HepG2 (cell line): ENCODE results near the gene MTUS2. TPM values are rescaled to one million over a fixed set of nuclear protein-coding genes. Genes with fewer than 3 reads are reported as not detected.

Source experiments
- ATAC-seq: fragments of 200-7000 bp; cut with Tn5 transposase; 3 replicates; pipeline ENCODE4 v1.9.1; 2020; ENCODE audit warnings: mild to moderate bottlenecking, moderate library complexity
- BruUV-seq: library from RNA; stranded (reverse); fragments of 400-500 nt; replicated peaks from 2 replicates; lab custom pipeline; 2021; lab: Mats Ljungman, UMichigan
- CTCF ChIA-PET: fragments of 300-600 bp; formaldehyde crosslinking; extraction: SDS; loops from one replicate; lab custom pipeline; 2021; ENCODE audit warnings: low total read pairs, inconsistent platforms, low intra/inter-chr PET ratio; lab: Yijun Ruan, JAX
- POLR2A ChIA-PET: fragments of 350-600 bp; sonication (Branson Sonifier 250); formaldehyde crosslinking; loops from one replicate; lab custom pipeline; 2020; ENCODE audit warnings: antibody characterized with exemption, inconsistent platforms; lab: Yijun Ruan, JAX
- DNase-seq: peaks from one replicate; pipeline ENCODE4 v3.0.0-alpha.2; 2015; ENCODE audit warnings: low spot score
- FAIRE-seq: peaks from 3 replicates; lab custom pipeline; 2011; peaks lifted over from hg19 to GRCh38; lab: Jason Lieb, UNC
- H2AFZ ChIP-seq: one replicate; pipeline ENCODE4 v1.6.1; 2011; ENCODE audit warnings: low read length, inconsistent platforms
- H3K27ac ChIP-seq: fragments of 300-600 bp; 3 replicates; pipeline ENCODE4 v1.8.0; 2011; ENCODE audit warnings: mixed run types, mild to moderate bottlenecking, mixed read lengths, low read length, inconsistent platforms; ENCODE audit not compliant: insufficient read depth; ENCODE audit errors: extremely low read length
- H3K27me3 ChIP-seq, 2 experiments: fragments of 200-600 bp in 1 of 2; 2 replicates in 1 of 2; 3 replicates in 1 of 2; pipeline versions ENCODE4 v1.6.0 to v1.8.0; 2011; ENCODE audit warnings: low read length in 2 of 2, mild to moderate bottlenecking in 2 of 2, moderate library complexity in 2 of 2, inconsistent platforms in 1 of 2; ENCODE audit not compliant: insufficient read depth in 2 of 2, control insufficient read depth in 1 of 2
- H3K36me3 ChIP-seq, 2 experiments: fragments of 200-600 bp in 1 of 2; replicated peaks in 1 of 2; 2 replicates in 1 of 2; 3 replicates in 1 of 2; pipeline versions ENCODE4 v1.5.1 to v1.8.0; 2011; ENCODE audit warnings: low read length in 2 of 2, inconsistent platforms in 1 of 2; ENCODE audit not compliant: insufficient read depth in 2 of 2, control insufficient read depth in 1 of 2
- H3K4me1 ChIP-seq: 2 replicates; pipeline ENCODE4 v1.5.1; 2012; ENCODE audit warnings: low read length, inconsistent platforms; ENCODE audit not compliant: insufficient read depth
- H3K4me2 ChIP-seq: 2 replicates; pipeline ENCODE4 v1.6.0; 2011; ENCODE audit warnings: low read depth, low read length, inconsistent platforms
- H3K4me3 ChIP-seq, 3 experiments: fragments of 200-600 bp in 1 of 3; sonication (generic), shearing (Covaris generic) in 1 of 3; replicated peaks in 1 of 3; 2 replicates each; pipeline ENCODE4 v1.5.1; 2011 to 2016; ENCODE audit warnings: low read length in 3 of 3, inconsistent platforms in 2 of 3, low read depth in 2 of 3, mild to moderate bottlenecking in 2 of 3, control low read depth in 1 of 3, mixed read lengths in 1 of 3; ENCODE audit not compliant: insufficient read depth in 1 of 3
- H3K79me2 ChIP-seq: one replicate; pipeline ENCODE4 v1.6.1; 2011; ENCODE audit warnings: low read length, inconsistent platforms; ENCODE audit not compliant: insufficient read depth
- H3K9ac ChIP-seq: 2 replicates; pipeline ENCODE4 v1.6.0; 2011; ENCODE audit warnings: mild to moderate bottlenecking, low read depth, low read length, inconsistent platforms; ENCODE audit not compliant: insufficient read depth
- H3K9me3 ChIP-seq: 2 replicates; pipeline ENCODE4 v1.5.1; 2012; ENCODE audit warnings: mild to moderate bottlenecking, low read length
- H4K20me1 ChIP-seq: 2 replicates; pipeline ENCODE4 v1.6.0; 2011; ENCODE audit warnings: inconsistent platforms, mild to moderate bottlenecking, low read length, moderate library complexity; ENCODE audit not compliant: insufficient read depth
- CBX2 ChIP-seq, 2 experiments: fragments of 200-600 bp in 1 of 2; sonication (generic); formaldehyde crosslinking in 1 of 2; IDR thresholded peaks; 2 replicates each; pipeline versions ENCODE4 v1.7.0 to v1.8.1; 2018 to 2022; ENCODE audit warnings: low read depth in 2 of 2, low read length in 1 of 2, mild to moderate bottlenecking in 1 of 2, missing genetic modification reagents in 1 of 2
- HMG20A ChIP-seq: IDR thresholded peaks from 2 replicates; pipeline ENCODE4 v1.6.1; 2016; ENCODE audit warnings: borderline replicate concordance
- HOXA5 ChIP-seq: sonication (generic); formaldehyde crosslinking; IDR thresholded peaks from 2 replicates; pipeline ENCODE4 v1.4.0; 2020; ENCODE audit warnings: missing genetic modification reagents
- ISL2 ChIP-seq: sonication (generic); formaldehyde crosslinking; IDR thresholded peaks from 2 replicates; pipeline ENCODE4 v1.5.0; 2020; ENCODE audit warnings: missing genetic modification reagents
- RAD51 ChIP-seq: fragments of 450-650 bp; IDR thresholded peaks from 2 replicates; pipeline ENCODE4 v1.6.1; 2016; ENCODE audit warnings: borderline replicate concordance
- TARDBP ChIP-seq: sonication (generic); formaldehyde crosslinking; IDR thresholded peaks from 2 replicates; pipeline ENCODE4 v1.8.0; 2022; ENCODE audit warnings: mild to moderate bottlenecking, missing genetic modification reagents
- ZBTB3 ChIP-seq: sonication (generic); formaldehyde crosslinking; IDR thresholded peaks from 2 replicates; pipeline ENCODE4 v1.4.0; 2020; ENCODE audit warnings: low read depth, mild to moderate bottlenecking, moderate library complexity, missing genetic modification reagents, borderline replicate concordance
- ZNF121 ChIP-seq: sonication (generic); formaldehyde crosslinking; IDR thresholded peaks from 2 replicates; pipeline ENCODE4 v1.5.0; 2020; ENCODE audit warnings: mild to moderate bottlenecking, missing genetic modification reagents
- ZNF24 ChIP-seq: fragments of 450-650 bp; IDR thresholded peaks from 2 replicates; pipeline ENCODE4 v1.6.1; 2017; ENCODE audit warnings: antibody characterized with exemption, mild to moderate bottlenecking
- ZNF3 ChIP-seq: IDR thresholded peaks from 2 replicates; pipeline ENCODE4 v1.7.0; 2017; ENCODE audit warnings: inconsistent platforms
- ZNF318 ChIP-seq: sonication (generic); formaldehyde crosslinking; IDR thresholded peaks from 2 replicates; pipeline ENCODE4 v1.4.0; 2020; ENCODE audit warnings: mild to moderate bottlenecking, missing genetic modification reagents
- ZNF513 ChIP-seq: sonication (generic); formaldehyde crosslinking; conservative IDR thresholded peaks from 2 replicates; pipeline ENCODE4 v1.5.0; 2020; ENCODE audit warnings: missing genetic modification reagents
- ZNF841 ChIP-seq: sonication (generic); formaldehyde crosslinking; IDR thresholded peaks from 2 replicates; pipeline ENCODE4 v1.8.1; 2023; ENCODE audit warnings: missing genetic modification reagents, borderline replicate concordance
- WGBS: methylation state at CpG from one replicate; pipeline ENCODE4 v1.1.6; 2017; ENCODE audit warnings: low lambda C conversion rate; 5-methylcytosine and 5-hydroxymethylcytosine counted together
- in situ Hi-C: cut with HindIII; loops from 2 replicates; pipeline ENCODE4 v1.10.0; 2017; ENCODE audit warnings: low pct_unique_long_range_greater_than_20kb; ENCODE audit not compliant: extremely low pct_ligation_motif_present
- intact Hi-C: fragments of 100-400 bp; cut with micrococcal nuclease; formaldehyde crosslinking; loops from one replicate; pipeline ENCODE4 v1.10.0; 2022; ENCODE audit not compliant: unreplicated experiment
- polyA plus RNA-seq, 8 experiments: library from polyadenylated mRNA; depleted of rRNA in 3 of 8; stranded (reverse) in 7 of 8; unstranded in 1 of 8; fragments of >200 nt; fragmentation: Illumina TruSeq in 4 of 8; extraction: Trizol in 4 of 8; gene quantifications; 2 replicates each; pipeline versions ENCODE4 v1.2.1 to v1.2.3, GENCODE V29; 2011 to 2016; ENCODE audit warnings: low read depth in 4 of 8, missing spikeins in 1 of 8, mixed read lengths in 1 of 8; ENCODE audit not compliant: insufficient read depth in 1 of 8
- total RNA-seq, 5 experiments: library from RNA; depleted of rRNA; stranded (reverse); fragments of >200 nt; fragmentation: Illumina TruSeq; extraction: Trizol; gene quantifications; 2 replicates each; pipeline ENCODE4 v1.2.3, GENCODE V29; 2016; ENCODE audit warnings: low read depth in 1 of 5

MTUS2 gene
- total and polyA plus RNA-seq, 2 of the 13 experiments (the other 11 are each of a cell fraction or from before 2014, with no cell fraction given), result not detected

GRCh38 chr13:29434217-29434945, 614.2 kb downstream of the MTUS2 start:
- intact Hi-C loops (no loop called here), in situ Hi-C loops (no loop called here)
- Histone ChIP-seq H2AFZ (no peak overlapping the region), H3K4me3 (no peak overlapping the region), H4K20me1 (no peaks in the 10 kb centered on the region), H3K27me3 (peaks cover 1 to 3% of the 10 kb centered on the region in 2 experiments; a peak in 2 of 5 replicates), H3K4me2 (no peak overlapping the region), H3K36me3 (no peaks in the 10 kb centered on the region), H3K27ac (no peak overlapping the region), H3K9me3 (no peaks in the 10 kb centered on the region), H3K79me2 (no peaks in the 10 kb centered on the region), H3K4me1 (no peaks in the 10 kb centered on the region), H3K9ac (no peak overlapping the region)
- BruUV-seq, result no TSS peak
- POLR2A ChIA-PET, result no interaction called here
- WGBS, result 0% methylated on average over 6 of the region's 8 CpGs
- CTCF ChIA-PET, result no interaction called here
- ATAC-seq, result no peak
- DNase-seq, result no peak
- no peak for FAIRE-seq
- no peak for TF ChIP-seq ZNF318 (CRISPR knock-in tag)
- TF ChIP-seq ZNF121, result no peak
- TF ChIP-seq HMG20A, result no peak
- no peak for TF ChIP-seq ZNF513
- no peak for TF ChIP-seq ZNF841
- TF ChIP-seq RAD51, result no peak
- no peak for TF ChIP-seq CBX2 (IDR thresholded peaks at IDR 0.05; ENCODE audit: low read depth, low read length)
- TF ChIP-seq CBX2 (CRISPR knock-in tag; IDR thresholded peaks at IDR 0.05; ENCODE audit: low read depth), result no peak
- no peak for TF ChIP-seq ZNF3
- TF ChIP-seq ZBTB3, result no peak
- TF ChIP-seq ZNF24, result no peak
- TF ChIP-seq TARDBP (CRISPR knock-in tag), result no peak
- no peak for TF ChIP-seq HOXA5 (CRISPR knock-in tag)
- no peak for TF ChIP-seq ISL2
